Measurements from ENCODE around the gene PFN3.

PFN3 gene

GRCh38 chr5:177425801-177426565 is 25.5 kb upstream of the PFN3 start:
- TF ChIP-seq PATZ1 (CRISPR knock-in tag; IDR thresholded peaks at IDR 0.05; ENCODE audit: borderline replicate concordance) (peak; percentile 17; the same call in 1 of the 2 replicates), ZNF565 (CRISPR knock-in tag; conservative IDR thresholded peaks at IDR 0.05; ENCODE audit: low read depth) (no peak), TSHZ2 (CRISPR knock-in tag; IDR thresholded peaks at IDR 0.05) (peak; percentile 41; the same call in 1 of the 2 replicates), OSR1 (CRISPR knock-in tag; IDR thresholded peaks at IDR 0.05) (no peak), CREB5 (CRISPR knock-in tag; IDR thresholded peaks at IDR 0.05; ENCODE audit: low read depth) (no peak)
- ATAC-seq, result peak; percentile 95

- ATAC-seq, result no peak
- TF ChIP-seq TOX (CRISPR knock-in tag; IDR thresholded peaks at IDR 0.05; ENCODE audit: borderline replicate concordance) (no peak), SNAI2 (CRISPR knock-in tag; IDR thresholded peaks at IDR 0.05) (no peak), OSR1 (CRISPR knock-in tag; IDR thresholded peaks at IDR 0.05) (no peak), BACH2 (CRISPR knock-in tag; IDR thresholded peaks at IDR 0.05; ENCODE audit: borderline replicate concordance) (no peak), ESRRG (CRISPR knock-in tag; IDR thresholded peaks at IDR 0.05) (no peak), CSRNP3 (CRISPR knock-in tag; IDR thresholded peaks at IDR 0.05) (no peak), ARNTL (CRISPR knock-in tag; IDR thresholded peaks at IDR 0.05; ENCODE audit: borderline replicate concordance, low read depth) (no peak), CREB5 (CRISPR knock-in tag; IDR thresholded peaks at IDR 0.05; ENCODE audit: low read depth) (no peak), ZNF70 (CRISPR knock-in tag; IDR thresholded peaks at IDR 0.05) (no peak), ISL1 (CRISPR knock-in tag; IDR thresholded peaks at IDR 0.05) (no peak)
These were observed 24.8 kb upstream of the PFN3 start for GRCh38 chr5:177425196-177425800.

GRCh38 chr5:177423671-177424070 is 23.2 kb upstream of the PFN3 start:
- no peak for ATAC-seq
- TF ChIP-seq ZFP3 (CRISPR knock-in tag; IDR thresholded peaks at IDR 0.05), result no peak
- no peak for TF ChIP-seq ZNF565 (CRISPR knock-in tag; conservative IDR thresholded peaks at IDR 0.05; ENCODE audit: low read depth)
- no peak for TF ChIP-seq ZNF8 (CRISPR knock-in tag; IDR thresholded peaks at IDR 0.05)
- TF ChIP-seq TCF4 (CRISPR knock-in tag; IDR thresholded peaks at IDR 0.05; ENCODE audit: borderline replicate concordance), result no peak
- no peak for TF ChIP-seq CSDC2 (CRISPR knock-in tag; IDR thresholded peaks at IDR 0.05)
- TF ChIP-seq RARB (CRISPR knock-in tag; IDR thresholded peaks at IDR 0.05), result no peak
- no peak for TF ChIP-seq ZNF70 (CRISPR knock-in tag; IDR thresholded peaks at IDR 0.05)
- no peak for TF ChIP-seq ZFP30 (CRISPR knock-in tag; IDR thresholded peaks at IDR 0.05)
- no peak for TF ChIP-seq SNAI2 (CRISPR knock-in tag; IDR thresholded peaks at IDR 0.05)
- TF ChIP-seq CSRNP3 (CRISPR knock-in tag; IDR thresholded peaks at IDR 0.05), result no peak
- no peak for TF ChIP-seq PATZ1 (CRISPR knock-in tag; IDR thresholded peaks at IDR 0.05; ENCODE audit: borderline replicate concordance)
- TF ChIP-seq ZC3H10 (CRISPR knock-in tag; IDR thresholded peaks at IDR 0.05), result no peak
- no peak for TF ChIP-seq TSHZ2 (CRISPR knock-in tag; IDR thresholded peaks at IDR 0.05)

Data from SK-N-SH treated with all-trans-retinoic acid at 6 μM for 48 hours (cell line).